ENCODE data around the gene PLA2R1. TPM values are rescaled to one million over a fixed set of nuclear protein-coding genes. Genes with fewer than 3 reads are reported as not detected.

PLA2R1 gene
- polyA plus RNA-seq, 3 donors, result not detected

- H3K79me2 ChIP-seq (ENCODE audit: insufficient read depth, low read length), result no peaks in the 10 kb centered on the region
- peaks cover 15 to 17% of the 10 kb centered on the region in 2 donors for H3K4me1 ChIP-seq (ENCODE audit: control insufficient read depth in 1 of 2, insufficient read depth in 2 of 2, low read length in 2 of 2)
- peaks cover 17% of the 10 kb centered on the region for H3K4me1 Mint-ChIP-seq
- intact Hi-C loops (cut with micrococcal nuclease), result no loop called here
- H3K4me3 Mint-ChIP-seq, result no peak overlapping the region
- no peak overlapping the region for H2AFZ ChIP-seq (ENCODE audit: insufficient read depth, low read depth, low read length, poor library complexity, severe bottlenecking)
- H3K27ac ChIP-seq (ENCODE audit: low read depth in 1 of 2, low read length in 2 of 2), result no peak overlapping the region
- no peaks in the 10 kb centered on the region for H3K36me3 Mint-ChIP-seq
- no peak overlapping the region for H3K4me2 ChIP-seq (replicated peaks; ENCODE audit: extremely low read depth, low read length, poor library complexity, severe bottlenecking)
- no peaks in the 10 kb centered on the region for H3K36me3 ChIP-seq (replicated peaks in 1 of 2; ENCODE audit: control insufficient read depth in 1 of 2, insufficient read depth in 2 of 2, low read length in 2 of 2)
- no peak overlapping the region for H3K27ac Mint-ChIP-seq
- no peaks in the 10 kb centered on the region for H3K9me3 ChIP-seq (replicated peaks in 1 of 2; ENCODE audit: control insufficient read depth in 1 of 2, insufficient read depth in 1 of 2, low read length in 2 of 2)
- WGBS (ENCODE audit: insufficient coverage), result no CpG with 5 or more reads among the region's 2 CpGs
- H3K9ac ChIP-seq (ENCODE audit: insufficient read depth, low read length, poor library complexity, severe bottlenecking), result no peak overlapping the region
- H3K4me3 ChIP-seq (replicated peaks in 1 of 3; ENCODE audit: low read depth in 2 of 3, low read length in 3 of 3), result no peak overlapping the region
- peak in 1 of 3 donors; percentile 3 for DNase-seq
- H4K20me1 ChIP-seq (ENCODE audit: insufficient read depth, low read length), result no peaks in the 10 kb centered on the region
- no peaks in the 10 kb centered on the region for H3K9me3 Mint-ChIP-seq
- H3K27me3 Mint-ChIP-seq (ENCODE audit: low read depth in 3 of 3), result peaks cover 0 to 2% (median 0%) of the 10 kb centered on the region in 3 donors
- TF ChIP-seq, protein P1, sequence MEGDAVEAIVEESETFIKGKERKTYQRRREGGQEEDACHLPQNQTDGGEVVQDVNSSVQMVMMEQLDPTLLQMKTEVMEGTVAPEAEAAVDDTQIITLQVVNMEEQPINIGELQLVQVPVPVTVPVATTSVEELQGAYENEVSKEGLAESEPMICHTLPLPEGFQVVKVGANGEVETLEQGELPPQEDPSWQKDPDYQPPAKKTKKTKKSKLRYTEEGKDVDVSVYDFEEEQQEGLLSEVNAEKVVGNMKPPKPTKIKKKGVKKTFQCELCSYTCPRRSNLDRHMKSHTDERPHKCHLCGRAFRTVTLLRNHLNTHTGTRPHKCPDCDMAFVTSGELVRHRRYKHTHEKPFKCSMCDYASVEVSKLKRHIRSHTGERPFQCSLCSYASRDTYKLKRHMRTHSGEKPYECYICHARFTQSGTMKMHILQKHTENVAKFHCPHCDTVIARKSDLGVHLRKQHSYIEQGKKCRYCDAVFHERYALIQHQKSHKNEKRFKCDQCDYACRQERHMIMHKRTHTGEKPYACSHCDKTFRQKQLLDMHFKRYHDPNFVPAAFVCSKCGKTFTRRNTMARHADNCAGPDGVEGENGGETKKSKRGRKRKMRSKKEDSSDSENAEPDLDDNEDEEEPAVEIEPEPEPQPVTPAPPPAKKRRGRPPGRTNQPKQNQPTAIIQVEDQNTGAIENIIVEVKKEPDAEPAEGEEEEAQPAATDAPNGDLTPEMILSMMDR (IDR thresholded peaks at IDR 0.05), result no peak
- no peaks in the 10 kb centered on the region for H3K27me3 ChIP-seq (ENCODE audit: control insufficient read depth in 2 of 2, insufficient read depth in 2 of 2, low read length in 2 of 2)
Observed at GRCh38 chr2:160108646-160109045, 46.2 kb upstream of the PLA2R1 start.

- Histone ChIP-seq H3K9ac (ENCODE audit: insufficient read depth, low read length, poor library complexity, severe bottlenecking) (no peak overlapping the region), H2AFZ (ENCODE audit: insufficient read depth, low read depth, low read length, poor library complexity, severe bottlenecking) (no peak overlapping the region), H3K27me3 (ENCODE audit: control insufficient read depth in 2 of 2, insufficient read depth in 2 of 2, low read length in 2 of 2) (no peaks in the 10 kb centered on the region), H3K4me1 (ENCODE audit: control insufficient read depth in 1 of 2, insufficient read depth in 2 of 2, low read length in 2 of 2) (peaks cover 15 to 17% of the 10 kb centered on the region in 2 donors), H3K4me3 (replicated peaks in 1 of 3; ENCODE audit: low read depth in 2 of 3, low read length in 3 of 3) (no peak overlapping the region), H3K9me3 (replicated peaks in 1 of 2; ENCODE audit: control insufficient read depth in 1 of 2, insufficient read depth in 1 of 2, low read length in 2 of 2) (no peaks in the 10 kb centered on the region), H4K20me1 (ENCODE audit: insufficient read depth, low read length) (no peaks in the 10 kb centered on the region), H3K27ac (ENCODE audit: low read depth in 1 of 2, low read length in 2 of 2) (no peak overlapping the region), H3K36me3 (replicated peaks in 1 of 2; ENCODE audit: control insufficient read depth in 1 of 2, insufficient read depth in 2 of 2, low read length in 2 of 2) (no peaks in the 10 kb centered on the region), H3K79me2 (ENCODE audit: insufficient read depth, low read length) (no peaks in the 10 kb centered on the region), H3K4me2 (replicated peaks; ENCODE audit: extremely low read depth, low read length, poor library complexity, severe bottlenecking) (no peak overlapping the region)
- no peak for DNase-seq
- Mint-ChIP-seq H3K4me1 (peaks cover 17% of the 10 kb centered on the region), H3K9me3 (no peaks in the 10 kb centered on the region), H3K36me3 (no peaks in the 10 kb centered on the region), H3K4me3 (no peak overlapping the region), H3K27ac (no peak overlapping the region), H3K27me3 (ENCODE audit: low read depth in 3 of 3) (peaks cover 0 to 1% (median 0%) of the 10 kb centered on the region in 3 donors)
- intact Hi-C loops (cut with micrococcal nuclease), result no loop called here
- TF ChIP-seq, protein P1 (IDR thresholded peaks at IDR 0.05), result no peak
- WGBS (ENCODE audit: insufficient coverage), result 100% methylated on average over 1 of the region's 1 CpG
Observed at GRCh38 chr2:160105366-160105765, 43.0 kb upstream of the PLA2R1 start.

Data from CD14-positive monocyte (primary cell).